Measurements from ENCODE around the gene GPX2. TPM values are rescaled to one million over a fixed set of nuclear protein-coding genes. Genes with fewer than 3 reads are reported as not detected.

GPX2 gene
- total and polyA plus RNA-seq, 8 donors, result 22.8 to 464 (median 196) TPM

DNA sequence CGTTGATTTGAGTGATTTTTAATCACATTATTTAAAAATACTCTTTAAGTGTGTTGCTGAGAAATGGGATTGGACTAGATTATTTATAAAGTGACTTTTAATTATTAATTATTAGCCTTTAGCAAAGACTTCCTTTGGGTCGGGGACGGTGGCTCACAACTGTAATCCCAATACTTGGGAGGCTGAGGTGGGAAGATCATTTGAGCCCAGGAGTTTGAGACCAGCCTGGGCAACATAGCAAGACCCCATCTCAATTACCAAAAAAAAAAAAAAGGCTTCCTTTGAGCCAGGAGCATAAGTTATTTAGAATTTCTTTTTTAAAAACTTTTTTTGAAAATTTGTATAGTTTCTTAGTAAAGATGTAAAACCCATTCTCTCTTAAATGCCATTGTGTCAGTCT is 19.5 kb downstream of the GPX2 start:
- H3K4me3 ChIP-seq, result no peak overlapping the region
- H3K27ac ChIP-seq, result no peak overlapping the region
- 78 to 90% (median 86%) methylated on average over 3 of the region's 3 CpGs for WGBS, 5 donors
- peaks cover 10 to 43% (median 42%) of the 10 kb centered on the region in 4 donors for H3K36me3 ChIP-seq
- no peaks in the 10 kb centered on the region for H3K27me3 ChIP-seq
- H3K9me3 ChIP-seq, result no peaks in the 10 kb centered on the region
- intact Hi-C loops (cut with DNase I; ENCODE audit: low total_unique reads), result loop anchor here (10.0 kb wide), 1 partner anchor 52 kb away; the partner anchor contains the start of gene RAB15
- H3K4me1 ChIP-seq, result peaks cover 0 to 25% (median 16%) of the 10 kb centered on the region in 4 donors
- TF ChIP-seq POLR2AphosphoS5 (IDR thresholded peaks at IDR 0.05), result no peak
- TF ChIP-seq EP300 (IDR thresholded peaks at IDR 0.05), result no peak
- TF ChIP-seq CTCF (IDR thresholded peaks at IDR 0.05), result no peak
- no peak for TF ChIP-seq POLR2A (IDR thresholded peaks at IDR 0.05)
- no peak for DNase-seq

- intact Hi-C loops (cut with DNase I; ENCODE audit: low total_unique reads), result loop anchor here (10.0 kb wide), 1 partner anchor 54 kb away; the partner anchor contains the start of gene RAB15
- H3K27me3 ChIP-seq, result no peaks in the 10 kb centered on the region
- H3K36me3 ChIP-seq, result peaks cover 10 to 18% (median 17%) of the 10 kb centered on the region in 4 donors
- no peaks in the 10 kb centered on the region for H3K9me3 ChIP-seq
- H3K4me1 ChIP-seq, result peaks cover 8 to 51% (median 33%) of the 10 kb centered on the region in 4 donors
- no peak overlapping the region for H3K27ac ChIP-seq
- TF ChIP-seq POLR2AphosphoS5 (IDR thresholded peaks at IDR 0.05) (no peak), POLR2A (IDR thresholded peaks at IDR 0.05) (no peak), CTCF (IDR thresholded peaks at IDR 0.05) (no peak), EP300 (IDR thresholded peaks at IDR 0.05) (no peak)
- 57 to 81% (median 80%) methylated on average over 2 of the region's 2 CpGs for WGBS, 5 donors
- no peak overlapping the region for H3K4me3 ChIP-seq
- no peak for DNase-seq
Observed at GRCh38 chr14:64920465-64920864, 22.1 kb downstream of the GPX2 start.

DNA sequence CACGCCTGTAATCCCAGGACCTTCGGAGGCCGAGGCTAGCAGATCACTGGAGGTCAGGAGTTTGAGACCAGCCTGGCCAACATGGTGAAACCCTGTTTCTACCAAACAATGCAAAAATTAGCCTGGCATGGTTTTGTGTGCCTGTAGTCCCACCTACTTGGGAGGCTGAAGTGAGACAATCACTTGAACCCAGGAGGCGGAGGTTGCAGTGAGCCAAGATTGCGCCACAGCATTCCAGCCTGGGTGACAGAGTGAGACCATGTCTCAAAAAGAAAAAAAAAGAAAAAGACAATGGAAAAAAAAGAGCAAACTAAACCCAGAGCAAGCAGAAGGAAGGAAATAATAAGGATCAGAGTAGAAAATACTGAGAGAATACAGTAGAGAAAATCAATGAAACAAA is 22.9 kb downstream of the GPX2 start:
- Histone ChIP-seq H3K36me3 (peaks cover 4 to 9% (median 9%) of the 10 kb centered on the region in 4 donors), H3K27me3 (no peaks in the 10 kb centered on the region), H3K9me3 (no peaks in the 10 kb centered on the region), H3K4me1 (peaks cover 14 to 54% (median 40%) of the 10 kb centered on the region in 4 donors), H3K4me3 (no peak overlapping the region), H3K27ac (no peak overlapping the region)
- intact Hi-C loops (cut with DNase I; ENCODE audit: low total_unique reads), result loop anchor here (10.0 kb wide), 1 partner anchor 55 kb away; the partner anchor contains the start of gene RAB15
- 83 to 94% (median 91%) methylated on average over 5 of the region's 5 CpGs for WGBS, 5 donors
- TF ChIP-seq POLR2AphosphoS5 (IDR thresholded peaks at IDR 0.05) (no peak), CTCF (IDR thresholded peaks at IDR 0.05) (no peak), EP300 (IDR thresholded peaks at IDR 0.05) (no peak), POLR2A (IDR thresholded peaks at IDR 0.05) (no peak)
- DNase-seq, result no peak

- H3K36me3 ChIP-seq, result peaks cover under 1 to 5% (median 5%) of the 10 kb centered on the region in 4 donors
- H3K27me3 ChIP-seq, result no peaks in the 10 kb centered on the region
- H3K4me1 ChIP-seq, result peaks cover 14 to 53% (median 39%) of the 10 kb centered on the region in 4 donors
- intact Hi-C loops (cut with DNase I; ENCODE audit: low total_unique reads), result no loop called here
- no peak for DNase-seq
- H3K27ac ChIP-seq, result no peak overlapping the region
- no peak for TF ChIP-seq EP300 (IDR thresholded peaks at IDR 0.05)
- TF ChIP-seq POLR2AphosphoS5 (IDR thresholded peaks at IDR 0.05), result no peak
- no peak for TF ChIP-seq CTCF (IDR thresholded peaks at IDR 0.05)
- TF ChIP-seq POLR2A (IDR thresholded peaks at IDR 0.05), result no peak
- no peak overlapping the region for H3K4me3 ChIP-seq
- H3K9me3 ChIP-seq, result no peaks in the 10 kb centered on the region
Observed at GRCh38 chr14:64919215-64919614, 23.3 kb downstream of the GPX2 start.
